HepG2 (cell line): ENCODE results near the gene EDAR. TPM values are rescaled to one million over a fixed set of nuclear protein-coding genes. Genes with fewer than 3 reads are reported as not detected.
A peak's percentile ranks its signal among the peaks of the same experiment; 100 is the strongest.

ENCODE experiments used
- AGO1 ChIP-seq: fragments of 200-400 bp; formaldehyde crosslinking; IDR thresholded peaks from 2 replicates; pipeline ENCODE4 v1.6.1; 2017; ENCODE audit warnings: mild to moderate bottlenecking, low read depth, low read length, moderate library complexity; ENCODE audit not compliant: poor library complexity, severe bottlenecking
- ARNT ChIP-seq: fragments of 450-650 bp; IDR thresholded peaks from 2 replicates; pipeline ENCODE4 v1.6.1; 2017
- BHLHE40 ChIP-seq: IDR thresholded peaks from 2 replicates; pipeline ENCODE4 v1.6.1; 2011; ENCODE audit warnings: low read length, improper control_type of control experiment
- CBX2 ChIP-seq, 2 experiments: fragments of 200-600 bp in 1 of 2; sonication (generic); formaldehyde crosslinking in 1 of 2; IDR thresholded peaks; 2 replicates each; pipeline versions ENCODE4 v1.7.0 to v1.8.1; 2018 to 2022; ENCODE audit warnings: low read depth in 2 of 2, low read length in 1 of 2, mild to moderate bottlenecking in 1 of 2, missing genetic modification reagents in 1 of 2
- CSRNP2 ChIP-seq: sonication (generic); formaldehyde crosslinking; conservative IDR thresholded peaks from 2 replicates; pipeline ENCODE4 v1.8.0; 2022; ENCODE audit warnings: low read depth, missing genetic modification reagents
- HOXA3 ChIP-seq: sonication (generic); formaldehyde crosslinking; IDR thresholded peaks from 2 replicates; pipeline ENCODE4 v1.5.0; 2020; ENCODE audit warnings: missing genetic modification reagents
- IRF1 ChIP-seq: sonication (generic); formaldehyde crosslinking; IDR thresholded peaks from 2 replicates; pipeline ENCODE4 v1.4.0; 2020; ENCODE audit warnings: low read depth, mild to moderate bottlenecking, missing genetic modification reagents
- MAX ChIP-seq: IDR thresholded peaks from 2 replicates; pipeline ENCODE4 v1.6.1; 2012; ENCODE audit warnings: inconsistent platforms
- NFRKB ChIP-seq: fragments of 450-650 bp; IDR thresholded peaks from 2 replicates; pipeline ENCODE4 v1.6.1; 2017
- PAX8 ChIP-seq: sonication (generic); formaldehyde crosslinking; IDR thresholded peaks from 2 replicates; pipeline ENCODE4 v1.8.0; 2022; ENCODE audit warnings: mild to moderate bottlenecking, missing genetic modification reagents, borderline replicate concordance
- PHF21A ChIP-seq: sonication (generic); formaldehyde crosslinking; IDR thresholded peaks from 2 replicates; pipeline ENCODE4 v1.5.0; 2020; ENCODE audit warnings: mild to moderate bottlenecking, missing genetic modification reagents
- SOX5 ChIP-seq: IDR thresholded peaks from 2 replicates; pipeline ENCODE4 v1.6.1; 2016; ENCODE audit warnings: borderline replicate concordance
- ZBTB10 ChIP-seq: sonication (generic); formaldehyde crosslinking; IDR thresholded peaks from 2 replicates; pipeline ENCODE4 v1.4.0; 2020; ENCODE audit warnings: missing genetic modification reagents, borderline replicate concordance
- ZBTB44 ChIP-seq: sonication (generic); formaldehyde crosslinking; IDR thresholded peaks from 2 replicates; pipeline ENCODE4 v1.4.0; 2020; ENCODE audit warnings: missing genetic modification reagents
- ZMYM2 ChIP-seq: sonication (generic); formaldehyde crosslinking; IDR thresholded peaks from 2 replicates; pipeline ENCODE4 v1.8.0; 2022; ENCODE audit warnings: mild to moderate bottlenecking, missing genetic modification reagents
- ZNF138 ChIP-seq: sonication (generic); formaldehyde crosslinking; IDR thresholded peaks from 2 replicates; pipeline ENCODE4 v1.5.0; 2020; ENCODE audit warnings: mild to moderate bottlenecking, low read depth, missing genetic modification reagents
- ZNF143 ChIP-seq: sonication (generic); formaldehyde crosslinking; IDR thresholded peaks from 2 replicates; pipeline ENCODE4 v1.4.0; 2020; ENCODE audit warnings: missing genetic modification reagents
- ZNF30 ChIP-seq: sonication (generic); formaldehyde crosslinking; IDR thresholded peaks from 2 replicates; pipeline ENCODE4 v1.5.0; 2020; ENCODE audit warnings: mild to moderate bottlenecking, missing genetic modification reagents
- ZNF619 ChIP-seq: sonication (generic); formaldehyde crosslinking; IDR thresholded peaks from 2 replicates; pipeline ENCODE4 v1.4.0; 2020; ENCODE audit warnings: mild to moderate bottlenecking, missing genetic modification reagents
- ZNF883 ChIP-seq: sonication (generic); formaldehyde crosslinking; IDR thresholded peaks from 2 replicates; pipeline ENCODE4 v1.5.1; 2020; ENCODE audit warnings: mild to moderate bottlenecking, missing genetic modification reagents; ENCODE audit errors: not compliant biosample characterization
- polyA plus RNA-seq, 8 experiments: library from polyadenylated mRNA; depleted of rRNA in 3 of 8; stranded (reverse) in 7 of 8; unstranded in 1 of 8; fragments of >200 nt; fragmentation: Illumina TruSeq in 4 of 8; extraction: Trizol in 4 of 8; gene quantifications; 2 replicates each; pipeline versions ENCODE4 v1.2.1 to v1.2.3, GENCODE V29; 2011 to 2016; ENCODE audit warnings: low read depth in 4 of 8, missing spikeins in 1 of 8, mixed read lengths in 1 of 8; ENCODE audit not compliant: insufficient read depth in 1 of 8
- total RNA-seq, 5 experiments: library from RNA; depleted of rRNA; stranded (reverse); fragments of >200 nt; fragmentation: Illumina TruSeq; extraction: Trizol; gene quantifications; 2 replicates each; pipeline ENCODE4 v1.2.3, GENCODE V29; 2016; ENCODE audit warnings: low read depth in 1 of 5

Gene EDAR
- total and polyA plus RNA-seq, 2 of the 13 experiments (the other 11 are each of a cell fraction or from before 2014, with no cell fraction given), result not detected

GRCh38 chr2:108916796-108917421 lies 72.1 kb downstream of the EDAR start (continued):
- no peak for TF ChIP-seq ZBTB10 (CRISPR knock-in tag)
- no peak for TF ChIP-seq ZNF619 (CRISPR knock-in tag)
- TF ChIP-seq ZNF883 (CRISPR knock-in tag), result no peak
- no peak for TF ChIP-seq ZNF138 (CRISPR knock-in tag)
- no peak for TF ChIP-seq PHF21A (CRISPR knock-in tag)
- TF ChIP-seq MAX, result no peak
- TF ChIP-seq CBX2 (IDR thresholded peaks at IDR 0.05; ENCODE audit: low read depth, low read length), result no peak
- no peak for TF ChIP-seq CBX2 (CRISPR knock-in tag; IDR thresholded peaks at IDR 0.05; ENCODE audit: low read depth)
- TF ChIP-seq ZNF30 (CRISPR knock-in tag), result no peak
- no peak for TF ChIP-seq HOXA3 (CRISPR knock-in tag)
- TF ChIP-seq ZBTB44 (CRISPR knock-in tag), result no peak
- no peak for TF ChIP-seq IRF1 (CRISPR knock-in tag)
- no peak for TF ChIP-seq CSRNP2 (CRISPR knock-in tag)
- TF ChIP-seq ZNF143 (CRISPR knock-in tag), result no peak
- no peak for TF ChIP-seq AGO1
- TF ChIP-seq SOX5 (CRISPR knock-in tag), result peak; percentile 72
- TF ChIP-seq ARNT, result no peak
- TF ChIP-seq BHLHE40, result peak; percentile 40; the same call in 1 of the 2 replicates
- no peak for TF ChIP-seq NFRKB
- no peak for TF ChIP-seq PAX8
- no peak for TF ChIP-seq ZMYM2 (CRISPR knock-in tag)
